Measurements from ENCODE around the gene EVA1A. TPM values are rescaled to one million over a fixed set of nuclear protein-coding genes. Genes with fewer than 3 reads are reported as not detected.

Gene EVA1A
- total RNA-seq, 4 donors from 2014 or later = not detected

- Histone ChIP-seq H3K9me3 (no peaks in the 10 kb centered on the region), H3K27me3 (no peaks in the 10 kb centered on the region), H3K36me3 (no peaks in the 10 kb centered on the region), H3K4me1 (no peaks in the 10 kb centered on the region), H3K4me3 (no peak overlapping the region), H3K27ac (no peak overlapping the region)
- TF ChIP-seq, protein P1, sequence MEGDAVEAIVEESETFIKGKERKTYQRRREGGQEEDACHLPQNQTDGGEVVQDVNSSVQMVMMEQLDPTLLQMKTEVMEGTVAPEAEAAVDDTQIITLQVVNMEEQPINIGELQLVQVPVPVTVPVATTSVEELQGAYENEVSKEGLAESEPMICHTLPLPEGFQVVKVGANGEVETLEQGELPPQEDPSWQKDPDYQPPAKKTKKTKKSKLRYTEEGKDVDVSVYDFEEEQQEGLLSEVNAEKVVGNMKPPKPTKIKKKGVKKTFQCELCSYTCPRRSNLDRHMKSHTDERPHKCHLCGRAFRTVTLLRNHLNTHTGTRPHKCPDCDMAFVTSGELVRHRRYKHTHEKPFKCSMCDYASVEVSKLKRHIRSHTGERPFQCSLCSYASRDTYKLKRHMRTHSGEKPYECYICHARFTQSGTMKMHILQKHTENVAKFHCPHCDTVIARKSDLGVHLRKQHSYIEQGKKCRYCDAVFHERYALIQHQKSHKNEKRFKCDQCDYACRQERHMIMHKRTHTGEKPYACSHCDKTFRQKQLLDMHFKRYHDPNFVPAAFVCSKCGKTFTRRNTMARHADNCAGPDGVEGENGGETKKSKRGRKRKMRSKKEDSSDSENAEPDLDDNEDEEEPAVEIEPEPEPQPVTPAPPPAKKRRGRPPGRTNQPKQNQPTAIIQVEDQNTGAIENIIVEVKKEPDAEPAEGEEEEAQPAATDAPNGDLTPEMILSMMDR (IDR thresholded peaks at IDR 0.05) = no peak
- no peak for TF ChIP-seq POLR2AphosphoS5 (IDR thresholded peaks at IDR 0.05)
- no peak for TF ChIP-seq POLR2A (IDR thresholded peaks at IDR 0.05)
- no peak for TF ChIP-seq EP300 (IDR thresholded peaks at IDR 0.05; ENCODE audit: low read depth)
- WGBS, 2 donors (ENCODE audit: low coverage in 1 of 2) = 76% methylated on average over 4 of the region's 4 CpGs; no CpG with 5 or more reads in 1 of the 2 donors
- intact Hi-C loops (cut with DNase I; ENCODE audit: low total_unique reads) (no loop called here), in situ Hi-C loops (cut with MboI; ENCODE audit: low pct_ligation_motif_present in 1 of 4, low pct_unique_long_range_greater_than_20kb in 1 of 4, low sequenced_read_pairs in 3 of 4) (no loop called here)
- no peak for DNase-seq
Observed at GRCh38 chr2:75596784-75597183, 36.0 kb upstream of the EVA1A start.

DNA sequence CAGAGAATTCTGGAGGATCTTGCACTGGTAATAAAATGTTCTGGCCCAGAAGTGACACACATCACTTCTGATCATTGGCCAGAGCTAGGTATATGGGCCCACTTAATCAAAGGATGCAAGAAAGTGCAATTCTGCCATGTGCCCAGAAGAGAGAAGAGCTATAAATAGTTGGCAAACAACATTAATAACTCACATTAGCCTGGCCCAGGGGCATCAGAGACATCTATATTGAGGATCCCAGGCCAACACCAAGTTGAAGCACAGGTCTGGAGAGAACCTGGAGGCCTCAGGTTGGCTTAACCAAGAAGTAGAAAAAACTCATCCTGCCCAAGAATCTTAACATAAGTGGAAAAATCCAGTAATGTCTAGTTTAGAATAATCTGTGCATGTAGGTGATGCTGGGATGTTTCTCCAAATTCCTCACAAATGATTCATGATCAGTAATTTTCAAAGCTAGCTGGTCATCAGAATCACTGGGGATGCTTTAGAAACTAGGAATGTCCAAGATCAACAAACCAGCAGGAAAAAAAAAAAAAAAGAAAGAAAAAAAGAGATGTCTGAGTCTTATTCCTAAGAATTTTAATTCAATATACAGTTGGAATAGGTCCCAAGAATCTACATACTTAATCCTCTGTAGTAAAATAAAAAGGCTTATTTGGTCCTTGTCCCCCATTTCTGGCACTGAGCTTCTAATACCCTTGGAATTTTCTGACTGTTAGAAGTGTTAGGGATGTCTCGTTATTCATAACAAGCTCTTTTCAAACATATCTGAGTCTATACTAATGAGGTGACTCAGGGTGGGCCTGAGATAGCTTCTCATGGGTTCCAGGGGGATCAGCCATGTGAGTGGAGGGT lies 35.0 kb upstream of the EVA1A start:
- intact Hi-C loops (cut with DNase I; ENCODE audit: low total_unique reads) (no loop called here), in situ Hi-C loops (cut with MboI; ENCODE audit: low pct_ligation_motif_present in 1 of 4, low pct_unique_long_range_greater_than_20kb in 1 of 4, low sequenced_read_pairs in 3 of 4) (no loop called here)
- 33 to 48% methylated on average over 1 of the region's 1 CpG for WGBS, 2 donors (ENCODE audit: low coverage in 1 of 2)
- DNase-seq = no peak
- no peak overlapping the region for H3K27ac ChIP-seq
- no peaks in the 10 kb centered on the region for H3K27me3 ChIP-seq
- no peaks in the 10 kb centered on the region for H3K4me1 ChIP-seq
- H3K36me3 ChIP-seq = no peaks in the 10 kb centered on the region
- H3K4me3 ChIP-seq = no peak overlapping the region
- no peaks in the 10 kb centered on the region for H3K9me3 ChIP-seq
- TF ChIP-seq, protein P1 (IDR thresholded peaks at IDR 0.05) = no peak
- TF ChIP-seq EP300 (IDR thresholded peaks at IDR 0.05; ENCODE audit: low read depth) (no peak), POLR2A (IDR thresholded peaks at IDR 0.05) (no peak), POLR2AphosphoS5 (IDR thresholded peaks at IDR 0.05) (no peak)

DNA sequence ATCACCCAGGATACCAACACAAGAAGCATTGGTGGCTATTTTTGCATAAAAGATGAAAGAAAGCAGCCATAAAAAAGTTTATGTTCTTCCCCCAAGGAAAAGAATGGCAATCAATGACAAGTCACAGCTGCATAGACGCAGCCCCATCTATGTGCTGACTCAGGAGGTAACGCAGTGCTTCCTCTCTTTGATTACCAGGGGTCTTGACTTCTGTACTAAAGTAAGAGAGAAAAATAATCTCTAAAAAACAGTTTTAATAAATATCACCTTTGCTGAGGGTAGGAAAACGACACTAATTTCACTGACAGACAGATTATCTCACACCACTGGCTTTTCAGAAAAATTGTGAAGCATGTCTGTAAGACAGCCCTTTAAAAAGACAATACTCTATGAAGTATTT lies 33.9 kb upstream of the EVA1A start:
- TF ChIP-seq POLR2A (IDR thresholded peaks at IDR 0.05) (no peak), EP300 (IDR thresholded peaks at IDR 0.05; ENCODE audit: low read depth) (no peak), POLR2AphosphoS5 (IDR thresholded peaks at IDR 0.05) (no peak)
- TF ChIP-seq, protein P1 (IDR thresholded peaks at IDR 0.05) = no peak
- Histone ChIP-seq H3K27ac (no peak overlapping the region), H3K4me1 (no peaks in the 10 kb centered on the region), H3K9me3 (no peaks in the 10 kb centered on the region), H3K27me3 (no peaks in the 10 kb centered on the region), H3K36me3 (no peaks in the 10 kb centered on the region), H3K4me3 (no peak overlapping the region)
- in situ Hi-C loops (cut with MboI; ENCODE audit: low pct_ligation_motif_present in 1 of 4, low pct_unique_long_range_greater_than_20kb in 1 of 4, low sequenced_read_pairs in 3 of 4) (no loop called here), intact Hi-C loops (cut with DNase I; ENCODE audit: low total_unique reads) (no loop called here)
- WGBS, 2 donors (ENCODE audit: low coverage in 1 of 2) = 59 to 67% methylated on average over 3 of the region's 3 CpGs
- DNase-seq = no peak

GRCh38 chr2:75592888-75593287 lies 32.1 kb upstream of the EVA1A start:
- no peak overlapping the region for H3K4me3 ChIP-seq
- intact Hi-C loops (cut with DNase I; ENCODE audit: low total_unique reads) = no loop called here

More at GRCh38 chr2:75592888-75593287, 32.1 kb upstream of the EVA1A start:
- Histone ChIP-seq H3K36me3 (no peaks in the 10 kb centered on the region), H3K4me1 (no peaks in the 10 kb centered on the region), H3K9me3 (no peaks in the 10 kb centered on the region), H3K27ac (no peak overlapping the region), H3K27me3 (no peaks in the 10 kb centered on the region)
- 89 to 90% methylated on average over 5 of the region's 5 CpGs for WGBS, 2 donors (ENCODE audit: low coverage in 1 of 2)
- no peak for DNase-seq
- TF ChIP-seq, protein P1 (IDR thresholded peaks at IDR 0.05) = no peak
- TF ChIP-seq EP300 (IDR thresholded peaks at IDR 0.05; ENCODE audit: low read depth) (no peak), POLR2AphosphoS5 (IDR thresholded peaks at IDR 0.05) (no peak), POLR2A (IDR thresholded peaks at IDR 0.05) (no peak)
- in situ Hi-C loops (cut with MboI; ENCODE audit: low pct_ligation_motif_present in 1 of 4, low pct_unique_long_range_greater_than_20kb in 1 of 4, low sequenced_read_pairs in 3 of 4) = no loop called here

Data from transverse colon (tissue), 4 donors.